ENCODE data around the gene ZNF214. TPM values are rescaled to one million over a fixed set of nuclear protein-coding genes. Genes with fewer than 3 reads are reported as not detected.
A peak's percentile ranks its signal among the peaks of the same experiment; 100 is the strongest.

Gene ZNF214
- total and polyA plus RNA-seq, 4 donors, result 0.96 to 14.1 (median 2.9) TPM

DNA sequence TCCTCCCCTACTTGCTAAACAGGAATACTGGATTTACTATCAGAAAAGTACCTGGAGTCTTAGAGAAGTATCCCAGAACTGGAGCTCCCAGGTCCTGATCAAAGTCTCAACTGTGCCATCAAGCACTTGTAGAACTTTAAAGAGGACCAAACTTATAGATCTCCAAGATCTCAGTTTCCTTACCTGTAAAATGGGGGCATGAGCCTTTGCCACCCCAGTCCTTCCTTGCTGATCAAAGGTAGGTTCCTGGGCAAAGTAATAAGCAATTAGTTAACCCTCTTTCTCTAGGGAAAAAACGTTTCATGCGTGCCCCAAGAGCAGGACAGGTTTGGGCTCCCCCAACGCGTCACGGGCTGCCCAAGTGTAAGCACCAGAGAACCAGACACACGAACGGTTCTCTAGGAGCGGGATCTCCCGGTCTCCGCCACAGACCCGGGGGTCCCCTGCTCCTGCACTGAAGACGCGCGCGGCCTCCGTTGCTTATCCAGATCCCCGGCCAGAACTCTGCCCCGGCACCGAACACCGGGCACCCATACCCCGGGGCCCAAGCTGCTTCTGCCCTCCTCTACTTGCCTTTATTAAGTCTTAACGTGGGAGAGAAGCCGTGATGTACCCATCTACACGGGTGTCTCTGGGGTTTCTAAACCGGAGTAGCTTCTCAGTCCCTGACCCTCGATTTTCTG lies 505 bp downstream of the ZNF214 start:
- no peaks in the 10 kb centered on the region for H3K36me3 ChIP-seq (ENCODE audit: control insufficient read depth in 4 of 4, insufficient read depth in 4 of 4, low read length in 4 of 4)
- H3K27me3 ChIP-seq (ENCODE audit: control insufficient read depth in 3 of 3, insufficient read depth in 3 of 3, low read length in 2 of 3), result peaks cover 0 to 6% (median 0%) of the 10 kb centered on the region in 3 donors
- H3K9ac ChIP-seq (ENCODE audit: insufficient read depth in 1 of 2, low read length in 2 of 2), result peak overlapping the region; percentile 72 to 96
- H3K4me1 ChIP-seq (ENCODE audit: control insufficient read depth in 5 of 5, insufficient read depth in 5 of 5, low read length in 5 of 5), result peaks cover 0 to 17% (median 0%) of the 10 kb centered on the region in 5 donors
- peak overlapping the region in 1 of 2 donors; percentile 92 for H3K27ac ChIP-seq (ENCODE audit: low read depth in 1 of 2, low read length in 1 of 2)
- no peak for TF ChIP-seq CTCF (IDR thresholded peaks at IDR 0.05; ENCODE audit: control extremely low read depth, extremely low read depth)
- DNase-seq, result peak in 1 of 3 donors; percentile 42
- peaks cover 0 to 3% (median 0%) of the 10 kb centered on the region in 4 donors for H3K9me3 ChIP-seq (ENCODE audit: control insufficient read depth in 4 of 4, insufficient read depth in 3 of 4, low read length in 3 of 4)
- peak overlapping the region; percentile 65 for H3K4me3 ChIP-seq
- WGBS, 2 donors, result 6 to 7% methylated on average over 26 of the region's 26 CpGs
- ATAC-seq (ENCODE audit: insufficient read depth, low FRiP score), result peak; percentile 31

GRCh38 chr11:7016011-7016410 lies 4.1 kb downstream of the ZNF214 start:
- Histone ChIP-seq H3K9ac (ENCODE audit: insufficient read depth in 1 of 2, low read length in 2 of 2) (no peak overlapping the region), H3K27me3 (ENCODE audit: control insufficient read depth in 3 of 3, insufficient read depth in 3 of 3, low read length in 2 of 3) (no peaks in the 10 kb centered on the region), H3K9me3 (ENCODE audit: control insufficient read depth in 4 of 4, insufficient read depth in 3 of 4, low read length in 3 of 4) (peaks cover 0 to 3% (median 0%) of the 10 kb centered on the region in 4 donors), H3K4me1 (ENCODE audit: control insufficient read depth in 5 of 5, insufficient read depth in 5 of 5, low read length in 5 of 5) (peaks cover 0 to 14% (median 0%) of the 10 kb centered on the region in 5 donors), H3K27ac (ENCODE audit: low read depth in 1 of 2, low read length in 1 of 2) (no peak overlapping the region), H3K36me3 (ENCODE audit: control insufficient read depth in 4 of 4, insufficient read depth in 4 of 4, low read length in 4 of 4) (no peaks in the 10 kb centered on the region), H3K4me3 (no peak overlapping the region)
- WGBS, 2 donors, result 85 to 86% methylated on average over 1 of the region's 1 CpG
- ATAC-seq (ENCODE audit: insufficient read depth, low FRiP score) (no peak), DNase-seq (no peak)
- no peak for TF ChIP-seq CTCF (IDR thresholded peaks at IDR 0.05; ENCODE audit: control extremely low read depth, extremely low read depth)

- WGBS, 2 donors, result 92 to 100% methylated on average over 1 of the region's 1 CpG
- Histone ChIP-seq H3K4me1 (ENCODE audit: control insufficient read depth in 5 of 5, insufficient read depth in 5 of 5, low read length in 5 of 5) (peaks cover 0 to 5% (median 0%) of the 10 kb centered on the region in 5 donors), H3K9ac (ENCODE audit: insufficient read depth in 1 of 2, low read length in 2 of 2) (no peak overlapping the region)
Observed at GRCh38 chr11:7014118-7014517, 6.0 kb downstream of the ZNF214 start.

More at GRCh38 chr11:7014118-7014517, 6.0 kb downstream of the ZNF214 start:
- ATAC-seq (ENCODE audit: insufficient read depth, low FRiP score), result no peak
- no peak for DNase-seq
- Histone ChIP-seq H3K4me3 (no peak overlapping the region), H3K27ac (ENCODE audit: low read depth in 1 of 2, low read length in 1 of 2) (no peak overlapping the region), H3K9me3 (ENCODE audit: control insufficient read depth in 4 of 4, insufficient read depth in 3 of 4, low read length in 3 of 4) (no peaks in the 10 kb centered on the region), H3K27me3 (ENCODE audit: control insufficient read depth in 3 of 3, insufficient read depth in 3 of 3, low read length in 2 of 3) (no peaks in the 10 kb centered on the region), H3K36me3 (ENCODE audit: control insufficient read depth in 4 of 4, insufficient read depth in 4 of 4, low read length in 4 of 4) (no peaks in the 10 kb centered on the region)
- no peak for TF ChIP-seq CTCF (IDR thresholded peaks at IDR 0.05; ENCODE audit: control extremely low read depth, extremely low read depth)
